Neural cell (in vitro differentiated cells): Measurements from ENCODE around the gene LNX1. TPM values are rescaled to one million over a fixed set of nuclear protein-coding genes. Genes with fewer than 3 reads are reported as not detected.

Source experiments
- H2AFZ ChIP-seq: fragments of 200-600, 300-800 bp; sonication (generic), shearing (Covaris generic); 2 replicates; pipeline ENCODE4 v1.6.0; 2014; ENCODE audit warnings: low read depth, mild to moderate bottlenecking, antibody characterized with exemption, low read length, moderate library complexity
- H3F3A ChIP-seq: fragments of 200-600 bp; shearing (Covaris generic); 2 replicates; pipeline ENCODE4 v1.6.1; 2016; ENCODE audit warnings: mild to moderate bottlenecking, moderate library complexity, mixed read lengths, antibody characterized with exemption, low read length; ENCODE audit not compliant: insufficient read depth, poor library complexity, severe bottlenecking
- H3K27ac ChIP-seq: fragments of 200-600, 300-800 bp; sonication (generic), shearing (Covaris generic); 2 replicates; pipeline ENCODE4 v1.5.1; 2014; ENCODE audit warnings: mild to moderate bottlenecking, low read length, moderate library complexity
- H3K27me3 ChIP-seq: fragments of 300-800, 200-600 bp; sonication (generic), shearing (Covaris generic); 2 replicates; pipeline ENCODE4 v1.6.0; 2014; ENCODE audit warnings: mild to moderate bottlenecking, low read depth, low read length, moderate library complexity; ENCODE audit not compliant: insufficient read depth
- H3K36me3 ChIP-seq: fragments of 300-800, 200-600 bp; sonication (generic), shearing (Covaris generic); 2 replicates; pipeline ENCODE4 v1.5.1; 2014; ENCODE audit warnings: mild to moderate bottlenecking, antibody characterized with exemption, low read length, moderate library complexity; ENCODE audit not compliant: insufficient read depth
- H3K4me2 ChIP-seq: fragments of 300-800, 200-600 bp; sonication (generic), shearing (Covaris generic); 2 replicates; pipeline ENCODE4 v1.6.0; 2014; ENCODE audit warnings: mild to moderate bottlenecking, low read length
- H3K4me3 ChIP-seq: fragments of 300-800, 200-600 bp; sonication (generic), shearing (Covaris generic); 2 replicates; pipeline ENCODE4 v1.5.1; 2014; ENCODE audit warnings: mild to moderate bottlenecking, low read length, moderate library complexity
- H3K79me2 ChIP-seq: fragments of 200-600 bp; shearing (Covaris generic); replicated peaks from 2 replicates; pipeline ENCODE4 v1.6.0; 2014; ENCODE audit warnings: mild to moderate bottlenecking, low read length, moderate library complexity; ENCODE audit not compliant: insufficient read depth
- H3K9ac ChIP-seq: fragments of 300-800, 200-600 bp; sonication (generic), shearing (Covaris generic); 2 replicates; pipeline ENCODE4 v1.6.1; 2016; ENCODE audit warnings: mild to moderate bottlenecking, low read length, mixed read lengths
- H3K9me2 ChIP-seq: fragments of 200-600 bp; shearing (Covaris generic); 2 replicates; pipeline ENCODE4 v1.6.1; 2016; ENCODE audit warnings: mild to moderate bottlenecking, low read length, mixed read lengths; ENCODE audit not compliant: insufficient read depth
- H3K9me3 ChIP-seq: fragments of 200-600, 300-800 bp; sonication (generic), shearing (Covaris generic); 2 replicates; pipeline ENCODE4 v1.6.1; 2016; ENCODE audit warnings: mild to moderate bottlenecking, mixed run types, low read length, moderate library complexity, mixed read lengths
- H4K20me1 ChIP-seq: fragments of 200-600 bp; shearing (Covaris generic); 2 replicates; pipeline ENCODE4 v1.6.1; 2016; ENCODE audit warnings: mild to moderate bottlenecking, mixed run types; ENCODE audit not compliant: insufficient read depth
- CTCF ChIP-seq: fragments of 450-650 bp; IDR thresholded peaks from 2 replicates; pipeline ENCODE4 v1.5.1; 2014; ENCODE audit warnings: antibody characterized with exemption, mild to moderate bottlenecking, moderate library complexity; ENCODE audit not compliant: poor library complexity, severe bottlenecking
- EP300 ChIP-seq: fragments of 450-650 bp; conservative IDR thresholded peaks from 2 replicates; pipeline ENCODE4 v1.6.1; 2014; ENCODE audit warnings: antibody characterized with exemption, mild to moderate bottlenecking, moderate library complexity; ENCODE audit not compliant: poor library complexity, severe bottlenecking
- EZH2 ChIP-seq: fragments of 200-600, 300-800 bp; shearing (Covaris generic), sonication (generic); IDR thresholded peaks from 2 replicates; pipeline ENCODE4 v1.6.1; 2014; ENCODE audit warnings: antibody characterized with exemption, low read length, borderline replicate concordance, mild to moderate bottlenecking; ENCODE audit not compliant: insufficient read depth, poor library complexity, severe bottlenecking
- MXI1 ChIP-seq: fragments of 450-650 bp; conservative IDR thresholded peaks from 2 replicates; pipeline ENCODE4 v1.6.1; 2014; ENCODE audit warnings: antibody characterized with exemption, mild to moderate bottlenecking; ENCODE audit not compliant: poor library complexity, severe bottlenecking
- POLR2AphosphoS5 ChIP-seq: IDR thresholded peaks from 2 replicates; pipeline ENCODE4 v1.6.1; 2012
- RAD21 ChIP-seq: fragments of 450-650 bp; conservative IDR thresholded peaks from 2 replicates; pipeline ENCODE4 v1.6.1; 2014; ENCODE audit warnings: antibody characterized with exemption, mild to moderate bottlenecking, moderate library complexity
- REST ChIP-seq: IDR thresholded peaks from 2 replicates; pipeline ENCODE4 v1.6.1; 2012; ENCODE audit warnings: borderline replicate concordance
- SMC3 ChIP-seq: fragments of 450-650 bp; conservative IDR thresholded peaks from 2 replicates; pipeline ENCODE4 v1.6.1; 2014; ENCODE audit warnings: antibody characterized with exemption, mild to moderate bottlenecking, moderate library complexity; ENCODE audit not compliant: poor library complexity
- TAF1 ChIP-seq: IDR thresholded peaks from 2 replicates; pipeline ENCODE4 v1.6.1; 2012; ENCODE audit warnings: low read depth
- polyA plus RNA-seq: library from polyadenylated mRNA; depleted of rRNA; stranded (reverse); fragments of >200 nt; gene quantifications from 2 replicates; pipeline ENCODE4 v1.2.3, GENCODE V29; 2014

Gene LNX1
- polyA plus RNA-seq, 1 donor from 2014 or later = 3.4 TPM

GRCh38 chr4:53436251-53436650, 155.0 kb downstream of the LNX1 start:
- Histone ChIP-seq H3K27ac (no peak overlapping the region), H3K4me2 (no peak overlapping the region), H3K36me3 (no peaks in the 10 kb centered on the region), H2AFZ (no peak overlapping the region), H3K4me3 (no peak overlapping the region), H3K9me2 (no peaks in the 10 kb centered on the region), H4K20me1 (no peaks in the 10 kb centered on the region), H3K27me3 (no peaks in the 10 kb centered on the region), H3K9ac (no peak overlapping the region), H3F3A (no peaks in the 10 kb centered on the region), H3K9me3 (no peaks in the 10 kb centered on the region), H3K79me2 (no peaks in the 10 kb centered on the region)
- TF ChIP-seq CTCF (no peak), POLR2AphosphoS5 (no peak), EP300 (no peak), EZH2 (no peak), REST (no peak), RAD21 (no peak), MXI1 (no peak)

- TF ChIP-seq POLR2AphosphoS5 = no peak
- no peak for TF ChIP-seq EZH2
- TF ChIP-seq MXI1 = no peak
- no peak for TF ChIP-seq CTCF
- TF ChIP-seq RAD21 = no peak
- no peak for TF ChIP-seq REST
- no peak for TF ChIP-seq SMC3
- TF ChIP-seq EP300 = no peak
- TF ChIP-seq TAF1 = no peak
- Histone ChIP-seq H3K4me3 (no peak overlapping the region), H3K9me2 (no peaks in the 10 kb centered on the region), H3K27ac (no peak overlapping the region), H3K9me3 (no peaks in the 10 kb centered on the region), H3K36me3 (peaks cover 16% of the 10 kb centered on the region), H3K79me2 (no peaks in the 10 kb centered on the region), H4K20me1 (no peaks in the 10 kb centered on the region), H3F3A (no peaks in the 10 kb centered on the region), H3K9ac (no peak overlapping the region), H3K27me3 (no peaks in the 10 kb centered on the region), H3K4me2 (no peak overlapping the region), H2AFZ (no peak overlapping the region)
These were observed 158.5 kb downstream of the LNX1 start for GRCh38 chr4:53432528-53433424.
